GM12875 (cell line): ENCODE data around the gene NDNF.

ENCODE experiments used
- H3K4me3 ChIP-seq: one replicate; pipeline ENCODE4 v1.5.1; 2011; ENCODE audit warnings: low read depth, low read length, control low read depth
- TF ChIP-seq, protein P1 (sequence below): IDR thresholded peaks from 2 replicates; pipeline ENCODE4 v1.5.1; 2011; ENCODE audit warnings: low read depth, mild to moderate bottlenecking, control low read depth, inconsistent platforms, low read length, moderate library complexity, borderline replicate concordance; ENCODE audit not compliant: insufficient read depth

NDNF gene

DNA sequence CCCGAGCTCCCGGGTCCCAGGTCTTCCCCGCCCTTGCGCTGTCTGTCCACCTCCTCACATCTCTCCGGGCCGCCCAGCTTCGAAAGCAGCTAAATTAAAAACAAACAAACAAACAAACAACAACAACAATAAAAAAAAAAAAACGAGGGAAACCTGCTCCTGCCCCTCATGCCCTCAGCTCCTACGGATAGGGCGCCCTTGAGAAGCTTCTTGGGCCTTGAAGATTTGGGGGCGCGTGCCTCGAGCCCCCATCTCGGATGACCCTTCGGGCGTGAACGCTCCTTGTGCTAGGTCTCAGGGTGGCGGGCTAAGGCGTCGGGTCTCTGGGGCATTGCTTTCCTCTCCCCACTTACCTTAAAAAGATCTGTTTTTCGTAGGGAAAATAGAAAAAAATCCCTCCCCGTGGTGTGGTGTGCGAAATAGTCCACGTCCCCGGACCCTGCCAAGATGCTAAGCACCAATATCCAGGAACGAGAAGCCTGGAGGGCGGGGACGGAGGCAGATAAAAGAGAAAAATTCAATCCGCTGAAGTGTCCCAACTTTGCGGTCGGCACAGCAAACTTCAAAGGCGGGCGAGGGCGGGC lies 603 bp downstream of the NDNF start:
- TF ChIP-seq, protein P1, sequence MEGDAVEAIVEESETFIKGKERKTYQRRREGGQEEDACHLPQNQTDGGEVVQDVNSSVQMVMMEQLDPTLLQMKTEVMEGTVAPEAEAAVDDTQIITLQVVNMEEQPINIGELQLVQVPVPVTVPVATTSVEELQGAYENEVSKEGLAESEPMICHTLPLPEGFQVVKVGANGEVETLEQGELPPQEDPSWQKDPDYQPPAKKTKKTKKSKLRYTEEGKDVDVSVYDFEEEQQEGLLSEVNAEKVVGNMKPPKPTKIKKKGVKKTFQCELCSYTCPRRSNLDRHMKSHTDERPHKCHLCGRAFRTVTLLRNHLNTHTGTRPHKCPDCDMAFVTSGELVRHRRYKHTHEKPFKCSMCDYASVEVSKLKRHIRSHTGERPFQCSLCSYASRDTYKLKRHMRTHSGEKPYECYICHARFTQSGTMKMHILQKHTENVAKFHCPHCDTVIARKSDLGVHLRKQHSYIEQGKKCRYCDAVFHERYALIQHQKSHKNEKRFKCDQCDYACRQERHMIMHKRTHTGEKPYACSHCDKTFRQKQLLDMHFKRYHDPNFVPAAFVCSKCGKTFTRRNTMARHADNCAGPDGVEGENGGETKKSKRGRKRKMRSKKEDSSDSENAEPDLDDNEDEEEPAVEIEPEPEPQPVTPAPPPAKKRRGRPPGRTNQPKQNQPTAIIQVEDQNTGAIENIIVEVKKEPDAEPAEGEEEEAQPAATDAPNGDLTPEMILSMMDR: no peak
- no peak overlapping the region for H3K4me3 ChIP-seq

DNA sequence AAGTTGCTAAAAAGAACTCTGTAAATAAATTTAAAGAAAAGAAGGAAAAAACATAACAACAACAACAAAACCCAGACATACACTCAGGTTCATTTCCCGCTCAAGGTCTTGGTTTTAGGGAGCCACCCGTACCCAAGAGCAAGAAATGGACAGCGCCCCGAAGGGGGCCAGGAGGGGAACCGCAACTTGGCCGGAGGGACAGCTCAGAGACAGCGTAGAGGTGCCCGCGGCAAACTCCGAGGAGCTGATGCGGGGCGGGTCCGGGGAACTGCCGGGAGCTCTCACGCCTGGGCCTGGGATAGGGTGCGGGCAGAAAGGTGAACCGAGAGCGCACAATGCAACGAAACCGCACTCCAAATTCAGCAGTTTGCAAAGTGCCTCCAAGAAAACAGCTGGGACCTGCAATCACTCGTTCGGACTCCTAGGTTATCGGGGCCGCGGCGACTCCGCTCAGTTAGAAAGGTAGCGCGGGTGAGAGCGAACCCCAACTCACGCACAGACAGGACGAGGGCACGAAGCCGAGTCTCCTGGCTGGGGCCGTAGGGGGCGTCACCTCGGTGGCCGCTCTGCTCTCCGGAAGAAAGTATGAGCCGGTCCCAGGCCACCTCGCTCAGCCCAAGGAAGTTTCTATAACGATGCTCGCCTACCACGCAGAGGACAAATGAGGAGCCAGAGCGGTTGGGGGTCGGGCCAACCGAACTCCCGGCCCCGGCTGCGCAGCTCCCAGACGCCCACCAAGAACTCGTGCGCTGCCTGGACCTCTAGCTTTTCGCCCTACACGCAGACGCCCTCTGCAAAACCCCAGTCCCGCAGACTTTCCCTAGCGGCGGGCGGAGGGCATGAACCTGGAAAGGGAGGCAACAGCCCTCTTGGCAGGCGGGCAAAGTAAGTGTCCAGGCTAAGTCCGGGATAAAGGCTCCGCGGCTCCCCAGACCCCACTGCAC lies 1.4 kb downstream of the NDNF start:
- TF ChIP-seq, protein P1: 0 out of 2 replicates have a peak, but pooled peaks have one; percentile 14
- H3K4me3 ChIP-seq: no peak overlapping the region

DNA sequence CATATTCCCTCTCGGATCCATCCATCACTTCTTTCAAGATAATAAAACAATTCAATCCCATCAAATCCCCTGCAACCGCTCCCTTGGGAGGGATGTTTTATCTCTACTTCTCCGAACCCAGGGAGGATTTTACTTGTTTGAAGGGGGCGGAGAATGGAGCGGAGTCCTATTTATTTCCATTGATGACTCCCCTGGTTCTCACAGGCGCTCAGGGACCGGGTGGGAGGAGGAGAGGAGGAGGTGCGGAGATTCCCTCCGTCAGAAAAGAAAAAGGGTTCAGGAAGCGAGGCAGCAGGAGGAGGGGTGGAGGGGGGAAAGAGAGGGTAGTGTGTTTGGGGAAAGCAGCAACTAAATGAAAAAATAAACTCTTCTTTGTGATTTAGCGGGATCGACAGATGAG lies 2.1 kb downstream of the NDNF start:
- TF ChIP-seq, protein P1: no peak
- no peak overlapping the region for H3K4me3 ChIP-seq

DNA sequence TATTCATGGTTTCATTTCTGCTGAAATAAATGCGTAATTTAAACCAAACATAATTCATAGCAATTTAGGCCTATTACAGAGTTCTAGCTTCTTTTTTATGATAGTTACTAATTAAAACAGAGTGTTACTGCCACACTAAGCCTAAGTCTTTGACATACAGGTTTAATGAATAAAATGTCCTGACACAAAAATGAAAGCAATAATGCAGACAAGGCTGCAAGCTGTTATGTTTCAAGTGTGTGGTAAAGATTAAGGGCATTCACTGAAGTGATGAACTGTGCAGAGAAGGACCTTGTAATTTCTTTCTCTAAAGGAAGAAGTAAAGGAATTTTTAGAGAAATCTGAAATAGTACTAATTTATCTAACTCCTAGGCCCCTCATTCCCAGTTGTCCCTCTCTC lies 2.9 kb downstream of the NDNF start:
- TF ChIP-seq, protein P1: no peak
- no peak overlapping the region for H3K4me3 ChIP-seq

DNA sequence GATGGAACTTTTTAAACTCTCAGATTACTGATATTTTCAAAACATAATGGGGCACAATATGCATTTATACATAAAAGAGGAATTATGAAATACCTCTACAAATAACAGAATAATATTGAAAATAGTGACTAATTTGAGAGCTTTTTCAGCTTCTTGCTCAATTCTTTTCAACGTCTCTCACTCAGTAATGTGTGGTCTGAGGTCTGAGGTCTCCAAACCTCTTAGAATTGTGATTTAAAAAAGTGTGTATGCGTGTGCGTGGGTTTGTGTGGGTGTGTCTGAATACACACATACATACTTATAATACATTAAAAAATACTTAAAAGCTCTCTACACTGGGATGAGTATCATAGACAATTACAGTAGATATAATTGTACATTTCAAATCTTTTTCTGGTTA lies 7.9 kb downstream of the NDNF start:
- TF ChIP-seq, protein P1: no peak
- no peak overlapping the region for H3K4me3 ChIP-seq

DNA sequence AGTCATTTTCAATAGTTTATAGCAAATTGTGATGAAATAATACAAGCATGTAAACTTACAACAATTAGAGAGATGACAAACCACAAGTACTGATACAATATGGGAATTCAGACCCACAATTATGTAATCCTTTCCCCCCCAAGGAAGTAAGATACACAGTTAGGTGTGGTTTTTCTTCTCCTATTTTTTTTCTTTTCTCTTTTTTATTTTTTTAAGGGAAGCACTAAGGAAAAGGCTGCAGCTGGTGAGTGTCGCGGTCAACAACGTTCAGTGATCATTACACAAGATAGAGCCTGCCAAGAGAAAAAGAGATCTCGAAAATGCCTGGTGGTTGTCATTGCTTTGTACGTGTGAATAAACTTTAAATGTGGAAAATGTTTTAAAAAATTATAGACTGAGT lies 9.8 kb downstream of the NDNF start:
- no peak overlapping the region for H3K4me3 ChIP-seq
- TF ChIP-seq, protein P1: no peak

DNA sequence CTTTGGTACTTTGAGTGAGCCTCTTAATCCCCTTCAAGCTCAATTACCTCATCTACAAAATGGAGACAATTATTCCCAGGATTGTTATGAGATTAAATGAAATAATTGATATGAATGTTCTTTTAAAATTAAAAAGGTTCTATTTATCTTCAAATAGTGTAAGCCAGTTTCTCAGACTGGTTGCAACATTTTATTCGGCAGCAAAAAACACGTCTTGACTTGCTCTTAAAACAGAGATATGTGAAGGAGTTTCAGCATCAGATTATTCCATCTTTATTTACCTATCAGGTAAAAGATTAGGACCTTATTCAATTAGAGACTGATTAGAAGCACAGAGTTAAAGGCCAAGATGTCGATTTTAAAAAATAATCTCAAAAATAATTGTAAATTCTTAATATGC lies 10.5 kb downstream of the NDNF start:
- H3K4me3 ChIP-seq: no peak overlapping the region
- TF ChIP-seq, protein P1: no peak
